Activated B cell treated with CpG ODN at 0.5 μM for 24 hours (primary cell): ENCODE measurements around the gene CABP5. TPM values are rescaled to one million over a fixed set of nuclear protein-coding genes. Genes with fewer than 3 reads are reported as not detected.

Source experiments
- ATAC-seq: fragments of 200-7000 bp; cut with Tn5 transposase; one replicate; pipeline ENCODE4 v1.10.0; 2021; ENCODE audit warnings: low read depth, mild to moderate bottlenecking, moderate library complexity
- CTCF ChIA-PET: fragments of 350-600 bp; sonication (Branson Sonifier 250); formaldehyde crosslinking; loops from one replicate; lab custom pipeline; 2021; ENCODE audit warnings: antibody characterized with exemption; lab: Charles Lee
- POLR2A ChIA-PET: fragments of 350-600 bp; sonication (Branson Sonifier 250); formaldehyde crosslinking; loops from one replicate; lab custom pipeline; 2021; ENCODE audit warnings: antibody characterized with exemption; lab: Charles Lee
- DNase-seq: peaks from one replicate; pipeline ENCODE4 v3.0.0; 2022
- H3K27ac Mint-ChIP-seq: one replicate; pipeline ENCODE4 v1.8.0; 2020; ENCODE audit warnings: mixed read lengths
- H3K27me3 Mint-ChIP-seq: one replicate; pipeline ENCODE4 v1.8.0; 2021; ENCODE audit warnings: mixed read lengths
- H3K36me3 Mint-ChIP-seq: one replicate; pipeline ENCODE4 v1.8.0; 2021; ENCODE audit warnings: low read depth, mixed read lengths
- H3K4me1 Mint-ChIP-seq: one replicate; pipeline ENCODE4 v1.8.0; 2021; ENCODE audit warnings: mixed read lengths
- H3K4me3 Mint-ChIP-seq: one replicate; pipeline ENCODE4 v1.8.0; 2020; ENCODE audit warnings: mild to moderate bottlenecking, mixed read lengths
- H3K9me3 Mint-ChIP-seq: one replicate; pipeline ENCODE4 v1.8.0; 2020; ENCODE audit warnings: mixed read lengths
- intact Hi-C: fragments of 100-400 bp; cut with micrococcal nuclease; formaldehyde crosslinking; loops from one replicate; pipeline ENCODE4 v1.15.1; 2024
- total RNA-seq: library from RNA; stranded (reverse); gene quantifications from 2 replicates; pipeline ENCODE4 v1.2.3, GENCODE V29; 2022
- TF ChIP-seq, protein P1 (sequence below): fragments of 200-600 bp; IDR thresholded peaks from one replicate; pipeline ENCODE4 v1.8.0; 2022; ENCODE audit warnings: antibody characterized with exemption, mild to moderate bottlenecking

CABP5 gene
- total RNA-seq, 1 donor from 2014 or later: not detected

DNA sequence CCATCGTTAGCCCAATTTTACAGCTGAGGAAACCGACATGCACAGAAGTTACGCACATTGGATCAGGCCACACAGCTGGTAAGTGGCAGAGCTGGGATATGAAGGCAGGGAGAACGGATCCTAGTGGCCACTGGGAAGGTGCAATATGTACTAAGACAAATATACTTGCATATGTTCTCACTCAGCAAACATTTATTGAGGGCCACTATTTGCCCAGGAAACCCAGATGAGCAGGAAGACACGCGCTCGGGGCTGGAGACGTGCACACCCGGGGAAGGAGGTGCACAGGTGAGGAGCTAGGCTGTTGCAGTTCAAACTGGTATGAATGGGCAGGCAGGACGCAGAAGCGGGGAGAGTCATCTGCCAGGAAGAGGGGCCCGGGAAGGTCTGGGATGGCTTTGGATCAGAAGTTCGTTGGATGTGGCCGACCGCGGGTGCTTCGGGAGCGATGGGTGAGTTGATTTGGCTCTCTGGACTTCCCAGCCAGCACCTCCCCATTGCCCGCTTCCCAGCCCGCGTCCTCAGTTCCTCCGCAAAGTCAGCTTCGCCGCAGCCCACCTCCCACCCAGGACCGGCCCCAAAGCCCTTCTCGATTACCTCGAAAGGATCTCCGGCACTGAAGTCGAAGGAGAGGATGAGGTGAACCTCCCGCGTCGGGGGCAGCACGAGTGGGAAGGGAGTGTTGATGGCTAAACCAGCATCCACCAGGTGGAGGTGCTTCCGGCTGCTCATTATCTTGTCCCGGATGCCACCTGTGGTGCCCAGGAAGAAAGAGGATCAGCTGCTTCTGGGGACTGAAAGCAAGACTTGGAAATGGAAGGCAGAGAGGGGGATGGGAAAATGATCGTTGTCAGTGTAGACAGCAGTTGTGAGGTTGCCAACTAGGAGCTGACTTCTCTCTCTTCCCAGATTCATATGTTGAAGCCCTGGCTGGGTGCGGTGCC is 17.8 kb upstream of the CABP5 start:
- intact Hi-C loops: no loop called here
- no peak for DNase-seq
- no peak overlapping the region for H3K4me3 Mint-ChIP-seq
- TF ChIP-seq, protein P1, sequence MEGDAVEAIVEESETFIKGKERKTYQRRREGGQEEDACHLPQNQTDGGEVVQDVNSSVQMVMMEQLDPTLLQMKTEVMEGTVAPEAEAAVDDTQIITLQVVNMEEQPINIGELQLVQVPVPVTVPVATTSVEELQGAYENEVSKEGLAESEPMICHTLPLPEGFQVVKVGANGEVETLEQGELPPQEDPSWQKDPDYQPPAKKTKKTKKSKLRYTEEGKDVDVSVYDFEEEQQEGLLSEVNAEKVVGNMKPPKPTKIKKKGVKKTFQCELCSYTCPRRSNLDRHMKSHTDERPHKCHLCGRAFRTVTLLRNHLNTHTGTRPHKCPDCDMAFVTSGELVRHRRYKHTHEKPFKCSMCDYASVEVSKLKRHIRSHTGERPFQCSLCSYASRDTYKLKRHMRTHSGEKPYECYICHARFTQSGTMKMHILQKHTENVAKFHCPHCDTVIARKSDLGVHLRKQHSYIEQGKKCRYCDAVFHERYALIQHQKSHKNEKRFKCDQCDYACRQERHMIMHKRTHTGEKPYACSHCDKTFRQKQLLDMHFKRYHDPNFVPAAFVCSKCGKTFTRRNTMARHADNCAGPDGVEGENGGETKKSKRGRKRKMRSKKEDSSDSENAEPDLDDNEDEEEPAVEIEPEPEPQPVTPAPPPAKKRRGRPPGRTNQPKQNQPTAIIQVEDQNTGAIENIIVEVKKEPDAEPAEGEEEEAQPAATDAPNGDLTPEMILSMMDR: no peak
- CTCF ChIA-PET: no interaction called here
- no peak overlapping the region for H3K27ac Mint-ChIP-seq
- POLR2A ChIA-PET: no interaction called here
- peaks cover 10% of the 10 kb centered on the region for H3K36me3 Mint-ChIP-seq
- no peak for ATAC-seq
- no peaks in the 10 kb centered on the region for H3K4me1 Mint-ChIP-seq
- H3K27me3 Mint-ChIP-seq: peaks cover 2% of the 10 kb centered on the region
- H3K9me3 Mint-ChIP-seq: no peaks in the 10 kb centered on the region

DNA sequence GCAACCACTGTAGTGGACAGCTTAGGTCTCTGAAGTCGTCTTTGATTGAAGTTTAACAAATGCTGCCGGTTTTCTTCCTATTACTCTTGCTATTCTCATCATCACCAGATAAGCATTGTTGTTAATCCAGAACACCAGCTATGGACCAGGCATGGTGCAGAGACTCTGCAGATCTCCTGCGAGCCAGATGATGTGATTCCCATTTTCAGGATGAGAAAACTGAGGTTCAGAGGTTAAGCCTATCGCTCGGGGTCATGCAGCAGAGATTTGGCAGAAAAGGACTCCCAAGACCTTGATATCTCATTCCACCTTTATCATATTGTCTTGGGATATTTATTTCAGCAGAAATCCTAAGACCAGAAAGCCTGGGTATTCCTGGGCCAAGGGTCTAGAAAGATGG is 16.5 kb upstream of the CABP5 start:
- H3K4me3 Mint-ChIP-seq: no peak overlapping the region
- H3K36me3 Mint-ChIP-seq: peaks cover 7% of the 10 kb centered on the region
- POLR2A ChIA-PET: no interaction called here
- H3K27me3 Mint-ChIP-seq: peaks cover 2% of the 10 kb centered on the region
- DNase-seq (no peak), ATAC-seq (no peak)
- H3K9me3 Mint-ChIP-seq: no peaks in the 10 kb centered on the region
- H3K4me1 Mint-ChIP-seq: no peaks in the 10 kb centered on the region
- intact Hi-C loops: no loop called here
- H3K27ac Mint-ChIP-seq: no peak overlapping the region
- TF ChIP-seq, protein P1: no peak
- CTCF ChIA-PET: no interaction called here

- TF ChIP-seq, protein P1: no peak
- ATAC-seq (no peak), DNase-seq (no peak)
- CTCF ChIA-PET: no interaction called here
- H3K9me3 Mint-ChIP-seq: no peaks in the 10 kb centered on the region
- POLR2A ChIA-PET: no interaction called here
- peaks cover 2% of the 10 kb centered on the region for H3K27me3 Mint-ChIP-seq
- H3K4me3 Mint-ChIP-seq: no peak overlapping the region
- no peak overlapping the region for H3K27ac Mint-ChIP-seq
- H3K4me1 Mint-ChIP-seq: no peaks in the 10 kb centered on the region
- peaks cover 6% of the 10 kb centered on the region for H3K36me3 Mint-ChIP-seq
- intact Hi-C loops: no loop called here
Observed at GRCh38 chr19:48059331-48059730, 15.5 kb upstream of the CABP5 start.

DNA sequence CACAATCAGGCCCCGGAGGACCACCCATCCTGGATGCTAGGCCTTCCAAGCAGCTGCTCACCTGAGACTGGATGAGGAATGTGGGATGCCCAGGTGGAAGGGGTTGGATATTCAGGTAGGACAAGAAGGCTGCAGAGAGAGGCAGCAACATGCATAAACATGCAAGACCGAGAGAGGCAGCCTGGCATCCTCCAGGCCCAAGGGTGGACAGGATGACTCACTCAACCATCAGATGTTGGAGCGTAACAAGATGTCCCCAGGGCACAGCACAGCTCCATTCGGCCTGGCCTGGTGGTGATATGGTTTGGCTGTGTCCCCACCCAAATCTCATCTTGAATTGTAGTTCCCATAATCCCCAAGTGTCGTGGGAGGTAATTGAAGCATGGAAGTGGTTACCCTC is 10.0 kb upstream of the CABP5 start:
- ChIA-PET POLR2A (no interaction called here), CTCF (no interaction called here)
- H3K27ac Mint-ChIP-seq: no peak overlapping the region
- ATAC-seq (no peak), DNase-seq (no peak)
- no peaks in the 10 kb centered on the region for H3K4me1 Mint-ChIP-seq
- no peaks in the 10 kb centered on the region for H3K27me3 Mint-ChIP-seq
- peaks cover 2% of the 10 kb centered on the region for H3K9me3 Mint-ChIP-seq
- intact Hi-C loops: no loop called here
- H3K4me3 Mint-ChIP-seq: no peak overlapping the region
- TF ChIP-seq, protein P1: no peak
- peaks cover 10% of the 10 kb centered on the region for H3K36me3 Mint-ChIP-seq

DNA sequence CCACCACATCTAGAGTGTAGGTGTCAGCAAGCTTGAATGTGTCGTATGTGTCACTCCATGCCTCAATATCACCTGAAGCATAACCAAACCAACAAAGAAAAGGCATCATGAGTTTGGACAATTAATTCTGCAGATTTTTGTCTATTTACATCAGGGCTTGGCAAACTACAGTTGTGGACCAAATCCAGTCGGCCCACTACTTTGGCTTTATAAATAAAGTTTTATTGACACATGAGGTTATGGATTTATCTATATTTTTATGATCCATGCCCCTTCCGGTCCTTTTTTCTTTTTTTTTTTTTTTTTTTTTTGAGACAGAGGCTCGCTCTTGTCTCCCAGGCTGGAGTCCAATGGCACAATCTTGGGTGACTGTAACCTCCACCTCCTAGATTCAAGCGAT is 9.2 kb upstream of the CABP5 start:
- ChIA-PET POLR2A (no interaction called here), CTCF (no interaction called here)
- H3K27me3 Mint-ChIP-seq: no peaks in the 10 kb centered on the region
- peaks cover 10% of the 10 kb centered on the region for H3K36me3 Mint-ChIP-seq
- TF ChIP-seq, protein P1: no peak
- H3K4me3 Mint-ChIP-seq: no peak overlapping the region
- intact Hi-C loops: no loop called here
- ATAC-seq (no peak), DNase-seq (no peak)
- H3K27ac Mint-ChIP-seq: no peak overlapping the region
- no peaks in the 10 kb centered on the region for H3K4me1 Mint-ChIP-seq
- peaks cover 2% of the 10 kb centered on the region for H3K9me3 Mint-ChIP-seq
